HepG2 (cell line): Measurements from ENCODE around the gene MINDY1. TPM values are rescaled to one million over a fixed set of nuclear protein-coding genes. Genes with fewer than 3 reads are reported as not detected.

ENCODE experiments used
- ATF2 ChIP-seq: sonication (generic); formaldehyde crosslinking; IDR thresholded peaks from 2 replicates; pipeline ENCODE4 v1.4.0; 2020; ENCODE audit warnings: missing genetic modification reagents
- BCL6 ChIP-seq: IDR thresholded peaks from 2 replicates; pipeline ENCODE4 v1.6.1; 2016; ENCODE audit warnings: missing genetic modification reagents, missing compliant biosample characterization
- CSRNP2 ChIP-seq: sonication (generic); formaldehyde crosslinking; conservative IDR thresholded peaks from 2 replicates; pipeline ENCODE4 v1.8.0; 2022; ENCODE audit warnings: low read depth, missing genetic modification reagents
- HES4 ChIP-seq: sonication (generic); formaldehyde crosslinking; IDR thresholded peaks from 2 replicates; pipeline ENCODE4 v1.9.0; 2021; ENCODE audit warnings: mild to moderate bottlenecking, missing genetic modification reagents, borderline replicate concordance
- HMGXB3 ChIP-seq: sonication (generic); formaldehyde crosslinking; IDR thresholded peaks from 2 replicates; pipeline ENCODE4 v1.4.0; 2020; ENCODE audit warnings: missing genetic modification reagents, borderline replicate concordance
- KMT2A ChIP-seq: sonication (generic); formaldehyde crosslinking; IDR thresholded peaks from 2 replicates; pipeline ENCODE4 v1.4.0; 2020; ENCODE audit warnings: missing genetic modification reagents
- SALL1 ChIP-seq: sonication (generic); formaldehyde crosslinking; IDR thresholded peaks from 2 replicates; pipeline ENCODE4 v1.8.0; 2022; ENCODE audit warnings: mild to moderate bottlenecking, missing genetic modification reagents
- ZBTB21 ChIP-seq: sonication (generic); formaldehyde crosslinking; IDR thresholded peaks from 2 replicates; pipeline ENCODE4 v1.4.0; 2020; ENCODE audit warnings: missing genetic modification reagents
- ZBTB25 ChIP-seq: IDR thresholded peaks from 2 replicates; pipeline ENCODE4 v1.6.1; 2018; ENCODE audit warnings: missing genetic modification reagents
- ZNF354B ChIP-seq: sonication (generic); formaldehyde crosslinking; IDR thresholded peaks from 2 replicates; pipeline ENCODE4 v1.8.0; 2022; ENCODE audit warnings: mild to moderate bottlenecking, missing genetic modification reagents
- ZNF646 ChIP-seq: sonication (generic); formaldehyde crosslinking; IDR thresholded peaks from 2 replicates; pipeline ENCODE4 v1.9.0; 2021; ENCODE audit warnings: mild to moderate bottlenecking, missing genetic modification reagents
- ZNF670 ChIP-seq: sonication (generic); formaldehyde crosslinking; IDR thresholded peaks from 2 replicates; pipeline ENCODE4 v1.8.0; 2022; ENCODE audit warnings: mild to moderate bottlenecking, missing genetic modification reagents, borderline replicate concordance
- ZNF891 ChIP-seq: sonication (generic); formaldehyde crosslinking; IDR thresholded peaks from 2 replicates; pipeline ENCODE4 v1.5.0; 2020; ENCODE audit warnings: mild to moderate bottlenecking, missing genetic modification reagents
- polyA plus RNA-seq, 8 experiments: library from polyadenylated mRNA; depleted of rRNA in 3 of 8; stranded (reverse) in 7 of 8; unstranded in 1 of 8; fragments of >200 nt; fragmentation: Illumina TruSeq in 4 of 8; extraction: Trizol in 4 of 8; gene quantifications; 2 replicates each; pipeline versions ENCODE4 v1.2.1 to v1.2.3, GENCODE V29; 2011 to 2016; ENCODE audit warnings: low read depth in 4 of 8, missing spikeins in 1 of 8, mixed read lengths in 1 of 8; ENCODE audit not compliant: insufficient read depth in 1 of 8
- total RNA-seq, 5 experiments: library from RNA; depleted of rRNA; stranded (reverse); fragments of >200 nt; fragmentation: Illumina TruSeq; extraction: Trizol; gene quantifications; 2 replicates each; pipeline ENCODE4 v1.2.3, GENCODE V29; 2016; ENCODE audit warnings: low read depth in 1 of 5

MINDY1 gene
- total and polyA plus RNA-seq, 2 of the 13 experiments (the other 11 are each of a cell fraction or from before 2014, with no cell fraction given) = 11.1 to 15.0 TPM

- TF ChIP-seq ZNF646 (CRISPR knock-in tag) (no peak), ZNF354B (no peak), KMT2A (no peak; the same call in none of the 2 replicates), HES4 (CRISPR knock-in tag) (0 out of 2 replicates have a peak, but pooled peaks have one; percentile 56), ZNF670 (CRISPR knock-in tag) (no peak), ZBTB21 (CRISPR knock-in tag) (no peak), ATF2 (CRISPR knock-in tag) (no peak), HMGXB3 (CRISPR knock-in tag) (0 out of 2 replicates have a peak, but pooled peaks have one; percentile 53), CSRNP2 (CRISPR knock-in tag) (no peak), ZNF891 (CRISPR knock-in tag) (0 out of 2 replicates have a peak, but pooled peaks have one; percentile 24), BCL6 (CRISPR knock-in tag) (no peak; the same call in 1 of the 2 replicates), SALL1 (CRISPR knock-in tag) (peak; percentile 49; the same call in 1 of the 2 replicates), ZBTB25 (CRISPR knock-in tag) (peak; percentile 33; the same call in 1 of the 2 replicates)
Observed at GRCh38 chr1:151006327-151007052, at the start of gene MINDY1 (continued).
